GM12875 (cell line): ENCODE results near the gene LGALS8.

Experiments
- H3K4me3 ChIP-seq: one replicate; pipeline ENCODE4 v1.5.1; 2011; ENCODE audit warnings: low read depth, low read length, control low read depth
- TF ChIP-seq, protein P1 (sequence below): IDR thresholded peaks from 2 replicates; pipeline ENCODE4 v1.5.1; 2011; ENCODE audit warnings: low read depth, mild to moderate bottlenecking, control low read depth, inconsistent platforms, low read length, moderate library complexity, borderline replicate concordance; ENCODE audit not compliant: insufficient read depth

LGALS8 gene

DNA sequence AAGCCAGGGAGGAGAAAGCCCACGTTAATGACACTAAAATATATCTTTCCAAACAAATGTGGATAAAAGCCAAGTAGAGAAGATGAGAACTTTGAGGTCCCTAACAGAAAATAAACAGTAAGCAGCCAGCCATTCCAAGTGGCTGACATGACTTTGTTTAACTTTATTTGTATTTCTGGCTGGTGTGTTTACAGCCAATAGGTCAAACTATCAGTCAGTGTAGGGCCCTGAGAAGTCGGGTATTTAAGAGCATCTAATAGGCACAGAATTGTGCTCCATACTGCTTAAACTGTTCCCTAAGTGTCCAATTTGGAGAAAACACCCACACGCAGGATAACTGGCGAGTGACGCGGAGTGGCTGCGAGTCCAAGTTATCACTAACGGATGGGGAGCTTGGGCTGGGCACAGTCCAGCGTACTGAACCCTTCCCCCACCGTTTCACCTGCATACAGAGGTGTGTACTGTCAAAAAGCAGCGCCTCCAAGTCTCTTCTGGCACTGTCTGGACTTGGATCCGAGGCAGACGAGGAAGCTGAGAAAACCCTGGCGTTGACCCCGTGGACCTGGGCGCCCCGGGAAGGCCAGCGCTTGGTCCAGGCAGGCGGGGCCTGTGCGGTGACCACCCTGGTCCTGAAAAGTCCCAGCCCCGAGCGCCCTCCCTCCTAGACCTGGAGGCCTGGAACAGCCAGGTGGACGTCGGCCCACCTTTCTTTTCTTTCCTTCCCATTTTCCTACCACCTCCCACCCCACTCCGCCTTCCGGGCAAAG, 662 bp upstream of the LGALS8 start:
- TF ChIP-seq, protein P1, sequence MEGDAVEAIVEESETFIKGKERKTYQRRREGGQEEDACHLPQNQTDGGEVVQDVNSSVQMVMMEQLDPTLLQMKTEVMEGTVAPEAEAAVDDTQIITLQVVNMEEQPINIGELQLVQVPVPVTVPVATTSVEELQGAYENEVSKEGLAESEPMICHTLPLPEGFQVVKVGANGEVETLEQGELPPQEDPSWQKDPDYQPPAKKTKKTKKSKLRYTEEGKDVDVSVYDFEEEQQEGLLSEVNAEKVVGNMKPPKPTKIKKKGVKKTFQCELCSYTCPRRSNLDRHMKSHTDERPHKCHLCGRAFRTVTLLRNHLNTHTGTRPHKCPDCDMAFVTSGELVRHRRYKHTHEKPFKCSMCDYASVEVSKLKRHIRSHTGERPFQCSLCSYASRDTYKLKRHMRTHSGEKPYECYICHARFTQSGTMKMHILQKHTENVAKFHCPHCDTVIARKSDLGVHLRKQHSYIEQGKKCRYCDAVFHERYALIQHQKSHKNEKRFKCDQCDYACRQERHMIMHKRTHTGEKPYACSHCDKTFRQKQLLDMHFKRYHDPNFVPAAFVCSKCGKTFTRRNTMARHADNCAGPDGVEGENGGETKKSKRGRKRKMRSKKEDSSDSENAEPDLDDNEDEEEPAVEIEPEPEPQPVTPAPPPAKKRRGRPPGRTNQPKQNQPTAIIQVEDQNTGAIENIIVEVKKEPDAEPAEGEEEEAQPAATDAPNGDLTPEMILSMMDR: no peak
- H3K4me3 ChIP-seq: peak overlapping the region; percentile 78

DNA sequence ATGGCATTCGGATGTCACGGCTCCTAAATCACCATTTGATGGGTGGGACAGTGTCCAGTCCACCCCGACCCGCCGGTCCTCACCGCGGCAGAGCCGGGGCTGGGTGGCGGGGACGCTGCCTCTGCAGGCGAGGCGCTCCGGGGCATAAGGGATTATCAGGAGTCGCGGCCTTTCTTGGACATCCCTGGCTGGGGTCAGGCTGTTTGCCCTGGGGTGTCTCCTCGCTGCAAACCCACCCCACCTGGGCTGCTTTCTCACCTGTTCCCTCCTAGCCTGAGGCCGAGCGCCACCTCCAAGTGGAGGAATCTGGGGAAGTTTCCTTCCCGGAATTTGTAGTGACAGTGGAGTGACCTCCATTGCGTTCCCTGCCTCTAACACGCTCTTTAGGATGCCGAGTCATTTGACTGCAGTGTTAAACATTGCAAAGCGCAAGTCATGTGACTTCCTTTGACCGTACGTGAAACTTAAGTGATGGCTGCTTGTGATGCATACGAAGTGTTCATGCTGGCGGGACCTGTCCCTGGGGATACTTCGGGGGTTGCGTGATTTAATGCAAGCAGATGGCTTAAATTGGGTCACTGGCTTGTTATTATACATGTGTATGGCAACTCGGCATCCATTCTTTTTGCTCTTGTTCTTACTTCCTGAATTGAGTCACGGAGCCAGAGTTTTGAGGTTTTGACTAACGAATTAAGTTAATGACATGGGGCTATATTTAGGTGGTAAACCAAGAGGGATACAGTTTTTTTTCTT, 536 bp downstream of the LGALS8 start:
- TF ChIP-seq, protein P1: no peak
- peak overlapping the region; percentile 78 for H3K4me3 ChIP-seq

DNA sequence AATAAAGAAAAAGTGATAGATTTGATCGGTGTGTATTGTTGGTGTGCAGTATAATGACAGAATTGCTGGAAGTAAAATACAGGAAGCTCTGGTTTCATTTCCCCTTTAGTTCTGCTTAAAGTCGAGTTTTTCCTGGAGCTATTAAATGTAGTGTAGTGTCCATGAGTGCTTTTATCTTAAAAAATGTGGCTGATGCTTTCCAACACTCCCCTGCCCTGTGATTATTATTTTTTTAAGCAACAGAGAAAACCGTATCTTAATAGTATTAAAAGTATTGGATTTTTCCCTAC, 1.1 kb downstream of the LGALS8 start:
- TF ChIP-seq, protein P1: no peak
- peak overlapping the region; percentile 78 for H3K4me3 ChIP-seq

DNA sequence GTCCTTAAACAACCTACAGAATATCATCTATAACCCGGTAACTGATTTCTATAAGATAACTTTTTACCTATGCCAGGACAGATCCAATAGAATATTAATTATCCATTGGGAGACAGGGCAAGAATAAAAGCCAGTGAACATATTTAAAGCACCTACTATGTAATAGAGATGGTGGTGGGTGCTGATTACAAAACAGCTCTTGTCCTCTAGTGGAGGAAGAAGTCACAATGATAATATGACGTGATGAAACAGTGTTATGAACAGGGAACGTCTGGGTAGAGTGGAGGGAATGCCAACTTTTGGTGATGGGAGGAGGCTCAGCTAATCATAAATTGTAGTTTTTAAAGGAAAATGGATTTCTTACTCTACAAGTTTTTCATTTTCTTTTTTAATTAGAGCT, 2.3 kb downstream of the LGALS8 start:
- TF ChIP-seq, protein P1: no peak
- H3K4me3 ChIP-seq: no peak overlapping the region

DNA sequence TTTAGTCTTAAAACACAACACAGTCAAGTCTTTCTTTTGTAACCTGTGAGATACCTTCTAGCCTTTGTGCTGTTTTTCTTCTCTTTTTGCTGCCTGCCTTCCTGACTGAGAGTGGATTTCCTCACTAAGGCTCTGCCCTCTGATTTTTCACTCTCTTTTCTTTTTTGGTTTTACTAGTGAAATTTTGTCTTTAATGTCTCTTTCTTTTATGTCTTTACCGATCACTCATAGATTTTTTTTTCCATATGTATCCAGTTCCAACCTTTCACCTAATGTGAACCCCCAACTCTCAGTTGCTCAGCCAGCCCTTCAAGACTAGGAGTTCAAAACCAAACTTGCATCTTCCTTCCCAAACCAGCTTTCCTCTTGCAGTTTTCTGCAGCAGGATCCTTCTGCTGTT, 6.5 kb downstream of the LGALS8 start:
- TF ChIP-seq, protein P1: no peak
- no peak overlapping the region for H3K4me3 ChIP-seq

DNA sequence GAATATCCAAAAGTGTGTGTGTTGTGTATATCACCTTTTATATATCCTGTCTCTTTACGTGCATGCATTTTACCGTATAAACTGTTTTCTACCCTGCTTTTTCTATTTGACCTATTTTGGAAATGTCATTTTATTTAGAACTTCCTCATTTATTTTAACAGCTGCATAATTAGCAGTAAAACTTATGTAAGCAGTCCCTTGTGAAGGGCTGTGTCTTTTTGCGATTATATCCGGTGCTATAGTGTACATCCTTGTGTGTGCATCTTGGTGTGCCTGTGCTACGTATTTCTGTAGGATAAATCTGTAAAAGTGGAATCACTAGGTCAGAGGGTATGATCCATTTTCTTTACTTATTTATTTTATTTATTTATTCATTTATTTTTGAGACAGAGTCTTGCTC, 7.2 kb downstream of the LGALS8 start:
- TF ChIP-seq, protein P1: no peak
- no peak overlapping the region for H3K4me3 ChIP-seq

DNA sequence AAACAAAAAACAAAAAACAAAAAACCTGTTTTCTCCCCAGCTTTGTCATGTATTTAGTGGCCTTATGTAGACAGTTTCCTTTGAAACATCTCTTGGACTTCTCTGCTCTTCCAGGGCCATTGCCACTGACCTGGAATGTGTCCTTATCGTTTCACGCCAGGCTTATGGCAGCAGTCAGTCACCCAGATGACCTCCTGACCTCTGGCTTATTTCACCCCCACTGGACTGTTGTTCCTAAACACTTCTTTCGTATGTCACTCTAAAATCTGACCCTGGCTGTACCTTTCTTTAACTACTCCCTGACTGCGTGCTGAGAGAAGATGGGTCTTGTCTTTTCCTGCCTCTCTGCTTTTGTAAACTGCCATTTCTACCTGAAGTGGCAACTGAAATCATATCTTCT, 9.1 kb downstream of the LGALS8 start:
- TF ChIP-seq, protein P1: no peak

More for the DNA sequence above, 9.1 kb downstream of the LGALS8 start:
- no peak overlapping the region for H3K4me3 ChIP-seq
